ENCODE results near the gene GOLGA6D.
A peak's percentile ranks its signal among the peaks of the same experiment; 100 is the strongest.
"Not testable (repeated sequence)": the region's sequence is repeated elsewhere in the genome, so short reads cannot be mapped to it uniquely, and the experiment has no call there.

The GOLGA6D gene

DNA sequence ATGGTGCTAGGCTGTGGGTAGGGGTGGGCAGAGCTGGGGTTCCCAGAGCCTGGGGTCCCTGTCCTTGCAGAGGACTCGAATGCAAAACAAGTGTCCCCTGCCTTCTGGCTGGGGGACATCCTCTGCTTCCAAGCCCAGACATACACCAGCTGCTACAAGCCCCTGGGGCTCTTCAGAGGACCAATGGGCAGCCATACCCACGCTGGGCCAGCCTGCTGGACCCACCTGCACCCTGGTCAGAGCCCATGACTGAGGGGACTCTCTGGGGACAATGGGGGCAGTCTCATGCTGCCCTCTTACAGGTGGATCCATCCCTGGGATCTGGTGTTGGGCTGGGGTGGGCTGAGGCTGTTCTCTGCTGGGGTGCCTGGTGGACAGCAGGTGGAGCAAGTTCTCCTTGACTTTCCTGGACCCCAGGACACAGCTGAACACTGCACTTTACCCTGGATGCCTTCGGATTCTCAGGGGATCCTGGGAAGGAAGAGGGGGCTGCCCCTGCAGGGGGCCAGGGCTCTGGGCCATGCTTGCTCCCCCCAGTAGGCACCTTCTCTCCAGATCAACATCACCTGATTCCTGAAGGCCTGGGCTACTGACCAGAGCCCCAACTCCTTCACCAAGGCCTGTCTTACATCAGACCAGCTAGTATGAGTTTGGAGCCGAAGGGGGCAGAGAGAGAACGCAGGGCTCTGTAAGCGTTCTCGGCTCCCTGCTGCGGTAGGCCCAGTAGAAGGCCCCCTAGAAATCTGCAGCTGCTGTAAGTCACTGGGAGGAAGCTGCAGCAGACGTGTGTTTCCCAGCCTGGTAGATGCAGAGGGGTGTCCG lies 46.1 kb downstream of the GOLGA6D start:
- in situ Hi-C loops (cut with MboI; ENCODE audit: low sequenced_read_pairs, unreplicated experiment), result no loop called here
- no peak for DNase-seq (ENCODE audit: low spot score)
- TF ChIP-seq CTCF (IDR thresholded peaks at IDR 0.05; ENCODE audit: borderline replicate concordance, control extremely low read depth, extremely low read depth, insufficient read depth, missing control alignments), result no peak

- no peak for TF ChIP-seq CTCF (IDR thresholded peaks at IDR 0.05; ENCODE audit: borderline replicate concordance, control extremely low read depth, extremely low read depth, insufficient read depth, missing control alignments)
- DNase-seq (ENCODE audit: low spot score), result no peak
- in situ Hi-C loops (cut with MboI; ENCODE audit: low sequenced_read_pairs, unreplicated experiment), result no loop called here
Observed at GRCh38 chr15:75329571-75329970, 46.9 kb downstream of the GOLGA6D start.

DNA sequence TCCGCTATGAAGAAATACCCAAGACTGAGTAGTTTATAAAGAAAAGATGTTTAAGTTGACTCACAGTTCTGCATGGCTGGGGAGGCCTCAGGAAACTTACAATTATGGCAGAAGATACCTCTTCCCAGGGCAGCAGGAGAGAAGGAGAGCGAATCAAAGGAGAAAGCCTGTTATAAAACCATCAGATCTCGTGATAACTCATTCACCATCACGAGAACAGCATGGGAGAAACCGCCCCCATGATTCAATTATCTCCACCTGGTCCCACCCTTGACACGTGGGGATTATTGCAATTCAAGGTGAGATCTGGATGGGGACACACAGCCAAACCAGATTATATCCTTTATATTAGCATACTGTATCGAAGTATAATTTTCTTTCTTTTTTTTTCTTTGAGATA lies 49.5 kb downstream of the GOLGA6D start:
- DNase-seq (ENCODE audit: low spot score); in situ Hi-C loops (cut with MboI; ENCODE audit: low sequenced_read_pairs, unreplicated experiment): not testable (repeated sequence)

- in situ Hi-C loops (cut with MboI; ENCODE audit: low sequenced_read_pairs, unreplicated experiment), result not testable (repeated sequence)
- DNase-seq (ENCODE audit: low spot score), result peak; percentile 31
Observed at GRCh38 chr15:75333654-75334419, 51.2 kb downstream of the GOLGA6D start.

DNA sequence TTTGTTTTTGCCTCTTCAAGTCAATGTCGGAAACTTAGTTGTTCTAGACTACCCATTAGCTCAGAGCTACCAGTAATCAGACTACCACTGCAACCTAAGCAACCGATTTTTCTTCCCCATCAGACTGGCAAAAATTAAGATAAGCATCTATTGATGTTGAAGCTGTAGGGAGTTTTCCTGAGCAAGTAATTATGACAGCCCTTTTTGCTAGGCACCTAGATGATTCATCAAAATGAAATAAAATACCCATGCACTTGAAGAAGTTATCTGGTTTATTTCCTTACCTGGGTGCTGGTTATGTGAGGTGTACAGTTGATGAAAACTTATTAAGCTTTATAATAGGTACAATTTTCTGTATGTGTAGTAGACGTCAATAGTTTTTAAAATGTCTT lies 52.7 kb downstream of the GOLGA6D start:
- TF ChIP-seq CTCF (IDR thresholded peaks at IDR 0.05; ENCODE audit: borderline replicate concordance, control extremely low read depth, extremely low read depth, insufficient read depth, missing control alignments), result no peak
- no peak for DNase-seq (ENCODE audit: low spot score)
- in situ Hi-C loops (cut with MboI; ENCODE audit: low sequenced_read_pairs, unreplicated experiment), result no loop called here

DNA sequence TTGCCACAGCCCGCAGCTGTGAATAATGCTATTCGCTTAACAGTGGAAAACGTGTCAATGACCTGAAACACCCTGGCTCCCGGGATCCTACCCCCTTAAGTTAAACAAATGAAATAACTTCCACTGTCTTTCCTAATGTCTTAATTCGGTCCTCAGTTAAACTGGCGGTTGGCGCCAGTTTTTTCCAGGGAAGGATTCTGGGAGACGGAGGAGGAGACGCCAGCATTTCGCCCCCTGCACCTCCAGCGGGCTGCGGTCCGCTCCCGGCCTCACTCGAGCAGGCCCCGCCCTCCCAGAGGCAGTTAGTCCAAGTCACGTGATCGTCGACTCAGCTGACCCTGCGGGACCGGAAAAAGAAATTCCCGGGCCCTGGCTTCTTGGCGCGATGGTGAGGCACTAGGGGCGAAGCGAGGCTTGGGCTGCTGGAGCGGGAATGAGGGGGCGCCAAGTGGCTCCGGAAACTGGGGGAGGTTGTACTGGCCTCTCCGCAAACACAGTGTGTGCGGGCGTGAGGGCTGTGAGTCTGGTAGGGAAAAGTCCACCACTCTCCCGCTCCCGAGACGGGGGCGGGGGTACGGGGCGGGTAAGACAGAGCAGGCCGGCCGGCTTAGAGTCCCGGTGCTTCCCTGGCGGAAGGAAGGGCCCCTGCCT lies 53.2 kb downstream of the GOLGA6D start, which contains the start of gene COMMD4:
Gene COMMD4, plus strand, starts transcription at position 359 of the 651 bp plus-strand sequence. Its CDS starts 27 bp downstream, at position 386.
- in situ Hi-C loops (cut with MboI; ENCODE audit: low sequenced_read_pairs, unreplicated experiment), result no loop called here

More for the DNA sequence above, 53.2 kb downstream of the GOLGA6D start, which contains the start of gene COMMD4:
- no peak for TF ChIP-seq CTCF (IDR thresholded peaks at IDR 0.05; ENCODE audit: borderline replicate concordance, control extremely low read depth, extremely low read depth, insufficient read depth, missing control alignments)
- peak; percentile 79 for DNase-seq (ENCODE audit: low spot score)
